ENCODE data around the gene PHACTR3.

PHACTR3 gene

GRCh38 chr20:59784365-59784764, 180.0 kb downstream of the PHACTR3 start:
- DNase-seq = no peak

GRCh38 chr20:59784791-59785668, 180.7 kb downstream of the PHACTR3 start:
- DNase-seq = no peak

- DNase-seq = no peak
Measured at GRCh38 chr20:59785669-59785959, 181.3 kb downstream of the PHACTR3 start.

- no peak for DNase-seq
Measured at GRCh38 chr20:59785986-59786795, 181.9 kb downstream of the PHACTR3 start.

GRCh38 chr20:59786801-59787537, 182.6 kb downstream of the PHACTR3 start:
- no peak for DNase-seq

- no peak for DNase-seq
Measured at GRCh38 chr20:59787538-59787890, 183.2 kb downstream of the PHACTR3 start.

GRCh38 chr20:59788196-59788735, 183.9 kb downstream of the PHACTR3 start:
- DNase-seq = no peak

- no peak for DNase-seq
Measured at GRCh38 chr20:59788811-59789397, 184.6 kb downstream of the PHACTR3 start.

- DNase-seq = no peak
Measured at GRCh38 chr20:59789686-59790085, 185.3 kb downstream of the PHACTR3 start.

- DNase-seq = no peak
Measured at GRCh38 chr20:59790346-59790745, 186.0 kb downstream of the PHACTR3 start.

GRCh38 chr20:59792300-59792699, 188.0 kb downstream of the PHACTR3 start:
- DNase-seq = no peak

- no peak for DNase-seq
Measured at GRCh38 chr20:59794555-59794954, 190.2 kb downstream of the PHACTR3 start.

- no peak for DNase-seq
Measured at GRCh38 chr20:59800309-59800708, 196.0 kb downstream of the PHACTR3 start.

- no peak for DNase-seq
Measured at GRCh38 chr20:59802018-59802417, 197.7 kb downstream of the PHACTR3 start.

- no peak for DNase-seq
Measured at GRCh38 chr20:59802471-59803221, 198.3 kb downstream of the PHACTR3 start.

GRCh38 chr20:59804347-59804746, 200.0 kb downstream of the PHACTR3 start:
- no peak for DNase-seq

- no peak for DNase-seq
Measured at GRCh38 chr20:59804871-59805665, 200.7 kb downstream of the PHACTR3 start.

- DNase-seq = no peak
Measured at GRCh38 chr20:59805786-59806577, 201.6 kb downstream of the PHACTR3 start.

GRCh38 chr20:59806578-59806975, 202.2 kb downstream of the PHACTR3 start:
- no peak for DNase-seq

Measured in NCI-H526 (cell line).